ENCODE data around the gene SLC36A1. TPM values are rescaled to one million over a fixed set of nuclear protein-coding genes. Genes with fewer than 3 reads are reported as not detected.

The SLC36A1 gene
- total RNA-seq, 1 donor from 2014 or later, result 42.5 TPM

GRCh38 chr5:151537044-151537443, 89.6 kb downstream of the SLC36A1 start:
- H3K4me1 Mint-ChIP-seq (ENCODE audit: unreplicated experiment), result peaks cover 15% of the 10 kb centered on the region
- no peak overlapping the region for H3K27ac Mint-ChIP-seq (ENCODE audit: unreplicated experiment)
- no peak for TF ChIP-seq CTCF (IDR thresholded peaks at IDR 0.05)

GRCh38 chr5:151541571-151541970, 94.2 kb downstream of the SLC36A1 start:
- no peak for DNase-seq (ENCODE audit: extremely low spot score, unreplicated experiment)
- Mint-ChIP-seq H3K27ac (ENCODE audit: unreplicated experiment) (no peak overlapping the region), H3K4me1 (ENCODE audit: unreplicated experiment) (peaks cover 5% of the 10 kb centered on the region), H3K9me3 (ENCODE audit: unreplicated experiment) (no peaks in the 10 kb centered on the region), H3K4me3 (ENCODE audit: unreplicated experiment) (no peak overlapping the region), H3K36me3 (ENCODE audit: unreplicated experiment) (peaks cover 18% of the 10 kb centered on the region), H3K27me3 (ENCODE audit: unreplicated experiment) (peaks cover 13% of the 10 kb centered on the region)
- no peak for TF ChIP-seq CTCF (IDR thresholded peaks at IDR 0.05)

More at GRCh38 chr5:151537044-151537443, 89.6 kb downstream of the SLC36A1 start:
- H3K36me3 Mint-ChIP-seq (ENCODE audit: unreplicated experiment), result peaks cover 6% of the 10 kb centered on the region
- no peaks in the 10 kb centered on the region for H3K9me3 Mint-ChIP-seq (ENCODE audit: unreplicated experiment)
- no peak for DNase-seq (ENCODE audit: extremely low spot score, unreplicated experiment)
- H3K4me3 Mint-ChIP-seq (ENCODE audit: unreplicated experiment), result no peak overlapping the region
- peaks cover 10% of the 10 kb centered on the region for H3K27me3 Mint-ChIP-seq (ENCODE audit: unreplicated experiment)

Small RNA genes lying within 50 kb of the gene (microRNA-seq; reads per million reads assigned to microRNA genes)
- not detected for gene MIR6499 (ENCODE audit: unreplicated experiment)

Other genes starting within 250 kb of the SLC36A1 start
- gene CCDC69, start 223.5 kb upstream of the SLC36A1 start, total RNA-seq, result 0.78 and 1.7 TPM in 2 replicates
- gene GM2A, start 194.4 kb upstream of the SLC36A1 start, total RNA-seq, result 28.2 and 30.2 TPM in 2 replicates
- gene SLC36A3, start 143.8 kb upstream of the SLC36A1 start, total RNA-seq, result not detected in 2 replicates
- not detected in 2 replicates for gene SLC36A2, start 100.0 kb upstream of the SLC36A1 start, total RNA-seq
- gene FAT2, start 143.7 kb downstream of the SLC36A1 start, total RNA-seq, result 30.1 and 38.4 TPM in 2 replicates
- 9,466 and 10,195 TPM in 2 replicates for gene SPARC, start 239.3 kb downstream of the SLC36A1 start, total RNA-seq